HepG2 (cell line): ENCODE data around the gene DHRS12. TPM values are rescaled to one million over a fixed set of nuclear protein-coding genes. Genes with fewer than 3 reads are reported as not detected.
A peak's percentile ranks its signal among the peaks of the same experiment; 100 is the strongest.

Experiments
- BORCS8-MEF2B ChIP-seq: sonication (generic); formaldehyde crosslinking; IDR thresholded peaks from 2 replicates; pipeline ENCODE4 v1.8.0; 2022; ENCODE audit warnings: mild to moderate bottlenecking, missing genetic modification reagents
- CENPX ChIP-seq: sonication (generic); formaldehyde crosslinking; IDR thresholded peaks from 2 replicates; pipeline ENCODE4 v1.9.0; 2021; ENCODE audit warnings: mild to moderate bottlenecking, missing genetic modification reagents, moderate library complexity
- CHD2 ChIP-seq: IDR thresholded peaks from 2 replicates; pipeline ENCODE4 v1.6.1; 2011; ENCODE audit warnings: low read depth, low read length, improper control_type of control experiment
- DBP ChIP-seq: sonication (generic); formaldehyde crosslinking; IDR thresholded peaks from 2 replicates; pipeline ENCODE4 v1.4.0; 2020; ENCODE audit warnings: missing genetic modification reagents; ENCODE audit errors: not compliant biosample characterization
- DPF2 ChIP-seq: sonication (generic); formaldehyde crosslinking; IDR thresholded peaks from 2 replicates; pipeline ENCODE4 v1.4.0; 2020; ENCODE audit warnings: mild to moderate bottlenecking, low read depth, missing genetic modification reagents, borderline replicate concordance
- EEA1 ChIP-seq: sonication (generic); formaldehyde crosslinking; IDR thresholded peaks from 2 replicates; pipeline ENCODE4 v1.5.1; 2020; ENCODE audit warnings: mild to moderate bottlenecking, missing genetic modification reagents, borderline replicate concordance
- HINFP ChIP-seq: sonication (generic); formaldehyde crosslinking; IDR thresholded peaks from 2 replicates; pipeline ENCODE4 v1.4.0; 2020; ENCODE audit warnings: low read depth, mild to moderate bottlenecking, missing genetic modification reagents
- MAZ ChIP-seq, 2 experiments: sonication (generic) in 1 of 2; formaldehyde crosslinking in 1 of 2; IDR thresholded peaks; 2 replicates each; pipeline versions ENCODE4 v1.5.0 to v1.6.1; 2012 to 2020; ENCODE audit warnings: low read depth in 2 of 2, mild to moderate bottlenecking in 2 of 2, borderline replicate concordance in 1 of 2, improper control_type of control experiment in 1 of 2, low read length in 1 of 2, missing genetic modification reagents in 1 of 2, moderate library complexity in 1 of 2
- SATB2 ChIP-seq: sonication (generic); formaldehyde crosslinking; IDR thresholded peaks from 2 replicates; pipeline ENCODE4 v1.5.0; 2020; ENCODE audit warnings: missing genetic modification reagents
- SIX1 ChIP-seq: sonication (generic); formaldehyde crosslinking; IDR thresholded peaks from 2 replicates; pipeline ENCODE4 v1.4.0; 2020; ENCODE audit warnings: missing genetic modification reagents, borderline replicate concordance
- SKI ChIP-seq: fragments of 450-650 bp; IDR thresholded peaks from one replicate; pipeline ENCODE4 v1.6.1; 2018; ENCODE audit warnings: mild to moderate bottlenecking; ENCODE audit not compliant: partially characterized antibody
- THAP7 ChIP-seq: sonication (generic); formaldehyde crosslinking; IDR thresholded peaks from 2 replicates; pipeline ENCODE4 v1.8.1; 2023; ENCODE audit warnings: mild to moderate bottlenecking, missing genetic modification reagents
- ZNF121 ChIP-seq: sonication (generic); formaldehyde crosslinking; IDR thresholded peaks from 2 replicates; pipeline ENCODE4 v1.5.0; 2020; ENCODE audit warnings: mild to moderate bottlenecking, missing genetic modification reagents
- ZNF362 ChIP-seq: sonication (generic); formaldehyde crosslinking; IDR thresholded peaks from 2 replicates; pipeline ENCODE4 v1.4.0; 2020; ENCODE audit warnings: missing genetic modification reagents, mild to moderate bottlenecking, borderline replicate concordance
- ZNF619 ChIP-seq: sonication (generic); formaldehyde crosslinking; IDR thresholded peaks from 2 replicates; pipeline ENCODE4 v1.4.0; 2020; ENCODE audit warnings: mild to moderate bottlenecking, missing genetic modification reagents
- ZNF713 ChIP-seq: sonication (generic); formaldehyde crosslinking; IDR thresholded peaks from 2 replicates; pipeline ENCODE4 v1.4.0; 2020; ENCODE audit warnings: mild to moderate bottlenecking, missing genetic modification reagents
- polyA plus RNA-seq, 8 experiments: library from polyadenylated mRNA; depleted of rRNA in 3 of 8; stranded (reverse) in 7 of 8; unstranded in 1 of 8; fragments of >200 nt; fragmentation: Illumina TruSeq in 4 of 8; extraction: Trizol in 4 of 8; gene quantifications; 2 replicates each; pipeline versions ENCODE4 v1.2.1 to v1.2.3, GENCODE V29; 2011 to 2016; ENCODE audit warnings: low read depth in 4 of 8, missing spikeins in 1 of 8, mixed read lengths in 1 of 8; ENCODE audit not compliant: insufficient read depth in 1 of 8
- total RNA-seq, 5 experiments: library from RNA; depleted of rRNA; stranded (reverse); fragments of >200 nt; fragmentation: Illumina TruSeq; extraction: Trizol; gene quantifications; 2 replicates each; pipeline ENCODE4 v1.2.3, GENCODE V29; 2016; ENCODE audit warnings: low read depth in 1 of 5
- TF ChIP-seq, protein P1 (sequence below): sonication (generic); formaldehyde crosslinking; IDR thresholded peaks from 2 replicates; pipeline ENCODE4 v1.5.1; 2020; ENCODE audit warnings: mild to moderate bottlenecking, missing genetic modification reagents, borderline replicate concordance
- TF ChIP-seq, protein P2 (sequence below): sonication (generic); formaldehyde crosslinking; IDR thresholded peaks from 2 replicates; pipeline ENCODE4 v1.5.1; 2020; ENCODE audit warnings: missing genetic modification reagents, mild to moderate bottlenecking, borderline replicate concordance

The DHRS12 gene
- total and polyA plus RNA-seq, 2 of the 13 experiments (the other 11 are each of a cell fraction or from before 2014, with no cell fraction given) = 7.2 to 8.4 TPM

GRCh38 chr13:51764184-51765141, 39.5 kb downstream of the DHRS12 start (continued):
- TF ChIP-seq EEA1 (CRISPR knock-in tag) = no peak
- TF ChIP-seq, protein P1, sequence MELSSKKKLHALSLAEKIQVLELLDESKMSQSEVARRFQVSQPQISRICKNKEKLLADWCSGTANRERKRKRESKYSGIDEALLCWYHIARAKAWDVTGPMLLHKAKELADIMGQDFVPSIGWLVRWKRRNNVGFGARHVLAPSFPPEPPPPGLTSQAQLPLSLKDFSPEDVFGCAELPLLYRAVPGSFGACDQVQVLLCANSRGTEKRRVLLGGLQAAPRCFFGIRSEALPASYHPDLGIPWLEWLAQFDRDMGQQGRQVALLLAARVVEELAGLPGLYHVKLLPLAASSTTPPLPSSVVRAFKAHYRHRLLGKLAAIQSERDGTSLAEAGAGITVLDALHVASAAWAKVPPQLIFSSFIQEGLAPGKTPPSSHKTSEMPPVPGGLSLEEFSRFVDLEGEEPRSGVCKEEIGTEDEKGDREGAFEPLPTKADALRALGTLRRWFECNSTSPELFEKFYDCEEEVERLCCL (CRISPR knock-in tag) = no peak
- no peak for TF ChIP-seq ZNF619
- TF ChIP-seq MAZ (IDR thresholded peaks at IDR 0.05; ENCODE audit: borderline replicate concordance, low read depth, low read length) = no peak
- TF ChIP-seq MAZ (CRISPR knock-in tag; IDR thresholded peaks at IDR 0.05; ENCODE audit: low read depth) = no peak
- TF ChIP-seq CENPX = no peak
- TF ChIP-seq, protein P2, sequence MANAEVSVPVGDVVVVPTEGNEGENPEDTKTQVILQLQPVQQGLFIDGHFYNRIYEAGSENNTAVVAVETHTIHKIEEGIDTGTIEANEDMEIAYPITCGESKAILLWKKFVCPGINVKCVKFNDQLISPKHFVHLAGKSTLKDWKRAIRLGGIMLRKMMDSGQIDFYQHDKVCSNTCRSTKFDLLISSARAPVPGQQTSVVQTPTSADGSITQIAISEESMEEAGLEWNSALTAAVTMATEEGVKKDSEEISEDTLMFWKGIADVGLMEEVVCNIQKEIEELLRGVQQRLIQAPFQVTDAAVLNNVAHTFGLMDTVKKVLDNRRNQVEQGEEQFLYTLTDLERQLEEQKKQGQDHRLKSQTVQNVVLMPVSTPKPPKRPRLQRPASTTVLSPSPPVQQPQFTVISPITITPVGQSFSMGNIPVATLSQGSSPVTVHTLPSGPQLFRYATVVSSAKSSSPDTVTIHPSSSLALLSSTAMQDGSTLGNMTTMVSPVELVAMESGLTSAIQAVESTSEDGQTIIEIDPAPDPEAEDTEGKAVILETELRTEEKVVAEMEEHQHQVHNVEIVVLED = no peak
- no peak for TF ChIP-seq THAP7 (CRISPR knock-in tag)
- TF ChIP-seq DPF2 = peak; percentile 67; the same call in 1 of the 2 replicates
- no peak for TF ChIP-seq BORCS8-MEF2B (CRISPR knock-in tag)
- no peak for TF ChIP-seq ZNF362
- no peak for TF ChIP-seq DBP
- no peak for TF ChIP-seq SKI
- no peak for TF ChIP-seq ZNF121 (CRISPR knock-in tag)
- TF ChIP-seq CHD2 = no peak
- TF ChIP-seq ZNF713 (CRISPR knock-in tag) = no peak
- TF ChIP-seq SIX1 (CRISPR knock-in tag) = no peak
- no peak for TF ChIP-seq SATB2 (CRISPR knock-in tag)
- TF ChIP-seq HINFP = 0 out of 2 replicates have a peak, but pooled peaks have one; percentile 31
